Measurements from ENCODE around the gene CYSRT1.

The CYSRT1 gene

GRCh38 chr9:137227054-137227852, 2.3 kb downstream of the CYSRT1 start, which contains the start of gene RNF224:
Gene RNF224 (plus strand): TSS chr9:137227502. CDS start chr9:137228336, 834 bp downstream.
- DNase-seq = peak; percentile 90

DNA sequence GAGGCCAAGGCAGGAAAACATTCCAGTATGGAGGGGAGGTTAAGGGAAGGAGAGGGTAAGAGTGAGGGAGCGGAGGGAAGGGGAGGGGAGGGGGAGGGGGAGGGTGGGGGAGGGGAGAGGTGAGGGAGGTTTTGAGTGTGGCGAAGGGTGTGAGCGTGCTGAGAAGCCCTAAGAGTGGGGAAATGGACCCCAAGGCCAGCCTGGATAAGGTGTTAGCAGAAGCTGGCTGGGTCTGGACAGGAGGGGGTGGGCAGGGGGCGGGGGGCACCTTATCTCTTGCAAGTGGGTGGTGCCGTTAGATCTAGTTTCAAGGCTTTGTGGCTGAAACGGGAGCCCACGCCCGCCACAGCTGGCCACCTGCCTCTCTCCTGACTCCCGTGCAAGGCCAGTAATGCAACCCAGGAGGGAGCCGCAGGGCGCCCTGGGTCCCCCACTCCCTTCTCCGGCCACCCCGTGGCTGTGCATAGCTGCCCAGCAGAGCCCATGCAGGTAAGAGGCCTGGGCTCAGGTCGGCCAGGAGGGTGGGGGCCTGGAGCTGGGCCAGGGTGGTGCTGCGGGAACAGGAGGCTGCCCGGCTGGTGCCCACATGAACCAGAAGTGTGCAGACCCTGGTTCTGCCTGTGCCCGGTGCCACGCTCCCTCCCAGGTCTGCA, 3.0 kb downstream of the CYSRT1 start:
- DNase-seq = no peak

GRCh38 chr9:137228506-137228967, 3.6 kb downstream of the CYSRT1 start:
- DNase-seq = no peak

DNA sequence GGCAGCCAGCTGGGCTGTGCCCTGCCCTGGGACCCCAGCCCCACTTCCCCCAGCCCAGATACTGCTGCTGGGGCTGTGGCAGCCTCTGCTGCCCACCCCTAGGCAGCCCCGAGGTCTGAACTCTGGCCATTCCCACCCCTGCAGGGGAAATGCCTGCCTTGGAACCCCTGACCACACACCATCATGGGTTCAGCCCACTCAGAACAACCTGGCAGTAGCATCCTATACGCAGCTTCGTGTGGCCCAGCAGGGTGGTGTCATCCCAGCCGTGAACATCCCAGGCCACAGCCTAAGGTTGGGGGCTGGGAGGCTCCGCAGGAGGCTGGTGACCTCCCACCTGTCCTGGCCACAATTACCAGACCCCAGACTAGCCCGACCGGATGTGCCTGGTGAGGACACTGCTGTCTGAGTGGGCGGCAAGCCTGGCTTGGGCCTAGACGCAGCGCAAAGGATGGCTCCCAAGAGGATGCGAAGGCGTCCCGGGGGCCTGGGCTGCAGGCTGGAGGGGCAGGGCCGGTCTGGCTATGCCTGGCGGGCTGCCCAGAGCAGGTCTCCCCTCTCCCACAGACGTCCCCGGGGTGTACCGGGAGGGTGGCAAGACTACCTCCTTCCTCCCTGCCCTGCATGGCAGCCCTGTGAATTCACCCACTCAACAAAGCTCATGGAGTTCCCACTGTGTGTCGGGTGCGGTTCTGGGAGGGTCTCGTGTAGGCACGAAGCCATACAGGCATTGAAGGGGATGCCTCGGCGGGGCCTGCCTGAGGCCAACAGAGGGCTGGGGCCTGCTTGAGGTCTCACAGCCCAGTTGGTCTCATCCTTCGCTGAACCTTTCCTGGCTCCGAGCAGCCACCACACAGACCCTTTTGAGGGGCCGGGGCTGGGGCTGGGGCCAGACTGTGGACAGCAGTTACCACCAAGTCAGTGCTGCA, 4.3 kb downstream of the CYSRT1 start:
- DNase-seq = no peak

DNA sequence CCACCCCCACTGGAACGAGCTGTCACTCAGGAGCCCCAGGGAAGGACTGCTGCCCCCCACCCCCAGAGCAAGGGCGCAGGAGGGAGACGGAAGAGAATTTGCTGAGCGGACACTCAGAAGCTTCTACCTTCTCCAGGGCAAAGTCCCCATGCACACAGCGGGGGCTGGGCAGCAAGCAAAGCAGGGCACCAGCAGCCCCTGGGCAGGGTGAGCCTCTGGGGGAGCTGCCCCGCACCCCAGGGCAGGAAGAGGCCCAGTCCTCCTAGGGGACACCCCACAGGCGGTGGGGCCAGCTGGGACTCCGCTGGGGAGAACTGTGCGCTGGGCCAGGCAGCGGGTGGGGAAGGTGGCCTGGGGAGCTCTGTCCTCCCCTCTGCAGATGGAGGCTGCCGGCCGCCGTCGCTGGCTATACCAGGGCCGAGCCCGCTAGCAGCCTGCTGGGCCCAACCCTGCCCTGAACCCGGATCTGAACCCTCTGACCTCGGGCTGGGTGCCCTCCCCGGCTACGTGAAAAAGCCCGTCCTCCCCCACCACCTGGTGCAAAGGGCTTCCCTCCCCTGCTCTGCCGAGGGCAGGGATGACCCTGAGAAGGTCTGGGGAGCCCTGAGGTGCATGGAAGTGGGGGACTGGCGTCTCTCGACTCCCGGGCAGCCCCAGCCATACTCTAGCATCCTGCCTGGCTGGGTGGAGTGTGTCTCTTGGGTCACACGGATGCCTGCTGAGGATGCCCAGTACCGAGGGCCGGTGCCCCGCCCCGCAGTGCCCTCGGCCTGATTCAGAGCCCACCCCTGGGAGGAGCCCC, 5.1 kb downstream of the CYSRT1 start:
- no peak for DNase-seq

GRCh38 chr9:137230705-137231371, 5.9 kb downstream of the CYSRT1 start, which contains the start of gene SLC34A3:
Gene SLC34A3 (plus strand): TSS chr9:137230901. CDS start chr9:137231703, 802 bp downstream.
- DNase-seq = no peak

DNA sequence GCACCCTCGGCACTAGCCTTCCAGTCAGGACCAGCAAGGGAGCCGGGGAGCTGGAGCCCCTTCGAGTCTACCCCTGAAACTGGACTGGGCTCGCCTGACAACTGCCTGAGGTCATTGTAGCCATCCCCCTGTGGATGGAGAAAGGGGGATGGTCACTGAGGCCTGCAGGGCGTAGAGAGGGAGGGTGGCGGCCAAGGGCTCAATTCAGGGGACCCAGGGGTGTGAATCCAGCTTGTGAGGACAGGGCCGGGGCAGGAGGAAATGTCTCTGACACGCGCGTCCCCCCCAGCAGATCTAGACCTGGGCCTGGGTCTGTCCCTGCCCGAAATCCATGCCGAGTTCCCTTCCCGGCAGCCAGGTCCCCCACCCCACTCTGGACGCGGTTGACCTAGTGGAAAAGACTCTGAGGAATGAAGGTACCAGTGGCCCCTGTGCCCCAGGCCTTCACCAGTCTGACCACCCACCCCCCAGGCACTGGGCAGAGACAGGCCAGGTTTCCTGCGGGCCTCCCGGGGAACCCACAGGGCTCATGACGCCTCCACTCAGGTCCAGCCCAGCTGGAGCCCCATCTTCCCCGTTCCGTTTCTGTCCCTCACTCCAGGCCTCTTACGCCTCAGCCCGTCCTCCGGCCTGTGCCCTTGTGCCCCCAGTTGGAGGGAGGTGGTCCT, 6.5 kb downstream of the CYSRT1 start:
- no peak for DNase-seq

- DNase-seq = no peak
Observed at GRCh38 chr9:137232101-137232500, 7.1 kb downstream of the CYSRT1 start.

- no peak for DNase-seq
Observed at GRCh38 chr9:137232510-137232909, 7.5 kb downstream of the CYSRT1 start.

- no peak for DNase-seq
Observed at GRCh38 chr9:137233143-137233980, 8.4 kb downstream of the CYSRT1 start.

DNA sequence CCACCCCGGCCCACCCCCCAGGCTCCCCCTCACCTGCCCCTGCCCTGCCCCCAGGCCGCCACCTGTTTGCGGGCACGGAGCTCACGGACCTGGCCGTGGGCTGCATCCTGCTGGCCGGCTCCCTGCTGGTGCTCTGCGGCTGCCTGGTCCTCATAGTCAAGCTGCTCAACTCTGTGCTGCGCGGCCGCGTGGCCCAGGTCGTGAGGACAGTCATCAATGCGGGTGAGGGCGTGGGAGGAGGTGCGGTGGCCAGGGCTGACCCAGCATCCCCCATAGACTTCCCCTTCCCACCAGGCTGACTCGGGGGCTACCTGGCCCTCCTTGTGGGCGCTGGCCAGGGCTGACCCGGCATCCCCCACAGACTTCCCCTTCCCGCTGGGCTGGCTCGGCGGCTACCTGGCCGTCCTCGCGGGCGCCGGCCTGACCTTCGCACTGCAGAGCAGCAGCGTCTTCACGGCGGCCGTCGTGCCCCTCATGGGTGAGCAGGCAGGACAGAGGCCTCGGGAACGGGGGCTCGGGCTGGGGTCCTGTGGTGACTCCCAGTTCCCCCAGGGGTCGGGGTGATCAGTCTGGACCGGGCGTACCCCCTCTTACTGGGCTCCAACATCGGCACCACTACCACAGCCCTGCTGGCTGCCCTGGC, 9.2 kb downstream of the CYSRT1 start:
- no peak for DNase-seq

DNA sequence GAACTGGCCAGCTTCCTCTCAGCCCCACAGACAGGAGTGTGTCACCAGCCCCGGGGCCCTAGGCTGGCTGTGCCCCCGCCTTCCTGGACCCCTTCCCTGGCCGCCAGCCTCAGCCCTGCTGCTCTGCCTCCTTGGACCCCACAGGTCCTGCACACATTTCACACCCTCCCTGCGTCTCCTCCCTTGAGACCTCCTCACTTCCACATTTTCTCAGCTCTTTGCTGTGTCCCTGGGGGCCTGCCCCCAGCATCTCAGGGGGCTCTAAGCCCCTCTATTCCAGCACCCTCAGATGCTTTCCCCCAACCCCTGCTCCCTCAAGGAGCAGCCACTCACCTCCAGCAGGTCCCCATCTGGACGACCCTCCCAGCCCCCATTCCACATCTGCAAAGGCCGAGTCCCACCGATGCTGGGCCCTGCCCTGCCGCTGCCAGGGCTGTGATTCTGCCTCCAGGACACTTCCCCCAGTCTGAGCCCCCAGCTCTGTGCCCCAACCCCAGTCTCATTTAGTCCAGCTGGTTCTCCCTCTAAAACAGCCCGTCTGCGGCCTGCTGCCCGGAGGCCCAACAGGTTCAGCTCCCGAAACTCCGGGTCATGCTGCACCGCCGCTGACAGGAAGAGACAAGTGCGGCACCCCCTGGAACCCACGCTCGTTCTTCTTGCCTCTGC, 9.9 kb downstream of the CYSRT1 start:
- no peak for DNase-seq

GRCh38 chr9:137235424-137236237, 10.7 kb downstream of the CYSRT1 start:
- no peak for DNase-seq

DNA sequence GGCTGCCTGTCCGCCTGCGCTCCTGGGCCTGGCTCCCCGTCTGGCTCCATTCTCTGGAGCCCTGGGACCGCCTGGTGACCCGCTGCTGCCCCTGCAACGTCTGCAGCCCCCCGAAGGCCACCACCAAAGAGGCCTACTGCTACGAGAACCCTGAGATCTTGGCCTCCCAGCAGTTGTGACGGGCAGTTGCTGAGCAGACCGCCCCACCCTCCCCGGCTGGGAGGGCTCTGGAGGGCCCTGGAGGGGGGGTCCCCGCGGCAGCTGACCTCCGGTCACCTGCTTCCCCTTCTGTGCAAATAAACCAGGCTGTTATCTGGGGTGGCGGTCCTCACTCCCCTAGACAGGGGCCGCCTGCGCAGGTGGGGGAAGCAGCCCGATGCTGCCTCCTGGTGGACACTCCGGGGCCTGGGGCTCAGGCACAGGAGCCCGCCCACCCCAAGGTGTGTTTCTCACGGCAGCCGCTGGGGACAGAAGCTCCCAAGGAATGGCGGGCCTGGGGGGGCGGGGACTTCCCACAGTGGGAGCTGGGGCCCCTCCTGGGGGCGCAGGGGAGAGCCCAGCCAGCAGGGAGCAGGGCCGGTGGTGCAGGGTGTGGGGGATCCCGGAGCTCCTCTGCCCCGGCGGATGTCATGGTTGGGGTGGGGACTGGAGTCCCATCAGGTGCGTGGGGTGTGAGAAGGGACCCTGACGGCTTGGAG, 11.4 kb downstream of the CYSRT1 start:
- peak; percentile 95 for DNase-seq

DNA sequence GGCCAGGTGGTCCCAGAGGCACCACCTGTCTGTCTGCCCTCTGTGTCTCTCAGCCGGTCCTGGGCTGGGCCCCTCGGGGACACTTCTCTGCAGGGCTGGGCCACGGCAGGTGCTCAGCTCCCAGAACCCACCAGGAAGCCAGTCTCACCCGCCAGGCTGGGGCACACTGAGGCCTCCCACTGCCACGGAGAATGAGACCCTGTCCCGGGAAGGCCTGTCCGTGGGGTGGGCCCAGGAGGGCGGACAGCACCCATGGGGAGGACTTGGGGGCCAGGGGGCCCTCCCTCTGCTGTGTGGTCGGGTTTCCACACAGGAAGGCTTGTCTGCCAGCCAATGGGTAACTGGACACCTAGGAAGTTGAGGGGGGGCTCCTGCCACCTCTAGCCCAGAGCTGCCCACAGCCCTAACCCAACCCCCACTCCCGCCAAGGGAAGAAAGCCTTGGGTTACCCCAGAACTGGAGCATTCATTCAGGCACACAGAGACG, 12.0 kb downstream of the CYSRT1 start:
- DNase-seq = no peak

- DNase-seq = no peak
Observed at GRCh38 chr9:137237759-137238726, 13.1 kb downstream of the CYSRT1 start.

Data from activated CD4-positive, alpha-beta T cell treated with anti-CD3 and anti-CD28 coated beads for 48 hours (primary cell).